GM10266 (cell line): Measurements from ENCODE around the gene GNB1L.

ENCODE experiments used
- DNase-seq: peaks from one replicate; pipeline ENCODE4 v3.0.0; 2012; ENCODE audit errors: extremely low spot score
- TF ChIP-seq, protein P1 (sequence below): IDR thresholded peaks from 2 replicates; pipeline ENCODE4 v1.5.1; 2012; ENCODE audit warnings: mild to moderate bottlenecking, low read depth; ENCODE audit not compliant: control insufficient read depth, insufficient read depth; ENCODE audit errors: missing control alignments

The GNB1L gene

DNA sequence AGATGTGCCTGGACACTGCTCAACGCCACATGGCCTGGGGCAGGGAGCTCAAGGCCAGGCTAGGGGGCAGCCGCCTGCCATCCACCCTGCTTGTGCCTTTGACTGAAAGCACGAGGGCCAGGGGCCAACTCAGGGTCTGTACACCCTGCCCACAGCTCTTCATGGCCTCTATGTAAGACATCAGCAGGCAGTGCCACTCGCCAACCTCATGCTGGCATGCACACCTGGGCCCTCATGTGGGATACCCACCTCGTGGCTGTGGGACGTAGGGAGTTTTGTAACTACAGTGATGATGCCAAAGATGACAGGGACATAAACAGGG lies 68.4 kb downstream of the GNB1L start:
- TF ChIP-seq, protein P1, sequence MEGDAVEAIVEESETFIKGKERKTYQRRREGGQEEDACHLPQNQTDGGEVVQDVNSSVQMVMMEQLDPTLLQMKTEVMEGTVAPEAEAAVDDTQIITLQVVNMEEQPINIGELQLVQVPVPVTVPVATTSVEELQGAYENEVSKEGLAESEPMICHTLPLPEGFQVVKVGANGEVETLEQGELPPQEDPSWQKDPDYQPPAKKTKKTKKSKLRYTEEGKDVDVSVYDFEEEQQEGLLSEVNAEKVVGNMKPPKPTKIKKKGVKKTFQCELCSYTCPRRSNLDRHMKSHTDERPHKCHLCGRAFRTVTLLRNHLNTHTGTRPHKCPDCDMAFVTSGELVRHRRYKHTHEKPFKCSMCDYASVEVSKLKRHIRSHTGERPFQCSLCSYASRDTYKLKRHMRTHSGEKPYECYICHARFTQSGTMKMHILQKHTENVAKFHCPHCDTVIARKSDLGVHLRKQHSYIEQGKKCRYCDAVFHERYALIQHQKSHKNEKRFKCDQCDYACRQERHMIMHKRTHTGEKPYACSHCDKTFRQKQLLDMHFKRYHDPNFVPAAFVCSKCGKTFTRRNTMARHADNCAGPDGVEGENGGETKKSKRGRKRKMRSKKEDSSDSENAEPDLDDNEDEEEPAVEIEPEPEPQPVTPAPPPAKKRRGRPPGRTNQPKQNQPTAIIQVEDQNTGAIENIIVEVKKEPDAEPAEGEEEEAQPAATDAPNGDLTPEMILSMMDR, result no peak
- DNase-seq, result no peak

DNA sequence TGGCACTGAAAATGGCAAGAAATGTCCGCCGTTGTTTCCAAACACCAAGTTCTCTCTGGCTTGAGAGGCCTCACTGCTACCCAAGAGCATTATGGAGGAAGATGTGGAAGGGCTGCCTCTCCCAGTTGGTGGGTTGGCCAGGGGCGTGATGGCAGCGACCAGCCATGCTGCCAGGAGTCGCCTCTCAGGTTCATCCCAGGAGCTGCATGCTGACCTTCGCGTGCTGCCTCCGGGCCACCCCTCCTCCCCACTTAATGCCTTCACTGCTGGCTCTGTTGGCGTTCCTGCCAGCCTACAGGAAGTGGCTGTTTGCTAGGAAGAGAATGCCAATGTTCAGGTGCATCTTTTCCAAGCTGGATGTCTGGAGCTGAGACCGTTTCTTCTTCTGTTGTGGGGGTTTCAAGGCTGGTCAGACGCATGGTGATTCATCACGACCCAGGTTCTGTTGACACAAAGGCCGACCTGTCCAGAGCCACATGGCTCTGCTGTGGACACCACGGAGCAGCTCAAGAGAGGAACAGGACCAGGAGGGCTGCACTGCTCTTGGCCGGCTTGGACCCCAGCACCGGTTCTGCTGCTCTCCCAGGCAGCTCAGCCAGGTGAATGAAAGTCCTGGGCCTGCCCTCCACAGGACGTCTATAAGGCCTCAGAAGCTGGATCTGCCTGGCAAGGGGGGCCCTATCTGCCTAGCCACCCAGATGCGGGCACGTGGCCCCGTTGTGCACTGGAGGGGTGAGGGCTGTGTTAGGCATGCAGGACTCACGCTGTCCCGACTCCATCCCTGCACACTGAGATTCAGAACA lies 69.0 kb downstream of the GNB1L start:
- no peak for DNase-seq
- TF ChIP-seq, protein P1, result no peak

DNA sequence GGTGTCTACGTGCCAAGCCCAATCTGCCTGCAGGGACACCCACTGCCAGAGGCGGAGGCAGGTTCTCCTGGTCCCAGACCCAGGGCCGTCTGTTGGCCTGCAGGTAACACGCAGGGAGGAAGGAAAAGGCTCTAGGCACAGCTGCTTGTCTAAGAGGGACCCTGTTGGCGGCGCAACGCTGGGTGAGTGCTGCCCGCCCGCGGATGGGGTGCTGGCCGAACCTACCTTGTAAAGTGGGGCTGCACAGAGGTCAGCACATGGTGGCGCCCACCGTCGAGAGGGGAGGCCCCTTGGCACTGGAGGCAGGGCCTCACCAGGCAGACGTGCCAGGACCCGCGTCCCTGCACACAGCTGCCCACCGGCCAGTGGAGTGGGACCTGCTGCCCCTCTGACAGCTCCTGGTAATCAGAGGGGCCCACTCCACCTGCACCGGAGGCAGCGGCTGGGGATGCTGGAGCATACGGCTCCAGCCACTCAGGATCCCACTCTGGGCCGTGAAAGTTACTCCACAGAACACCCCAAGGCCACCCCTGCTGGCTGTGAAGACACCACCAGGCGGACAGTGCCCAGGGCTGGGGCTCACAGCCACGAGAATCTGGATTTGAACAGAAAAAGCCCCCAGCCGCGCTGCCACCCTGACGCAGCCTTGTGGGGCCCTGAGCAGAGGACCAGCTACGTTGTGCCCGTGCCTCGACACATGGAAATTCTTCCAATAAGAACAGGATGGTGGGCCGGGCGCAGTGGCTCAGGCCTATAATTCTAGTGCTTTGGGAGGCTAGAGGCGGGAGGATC lies 70.1 kb downstream of the GNB1L start:
- TF ChIP-seq, protein P1, result no peak
- no peak for DNase-seq

DNA sequence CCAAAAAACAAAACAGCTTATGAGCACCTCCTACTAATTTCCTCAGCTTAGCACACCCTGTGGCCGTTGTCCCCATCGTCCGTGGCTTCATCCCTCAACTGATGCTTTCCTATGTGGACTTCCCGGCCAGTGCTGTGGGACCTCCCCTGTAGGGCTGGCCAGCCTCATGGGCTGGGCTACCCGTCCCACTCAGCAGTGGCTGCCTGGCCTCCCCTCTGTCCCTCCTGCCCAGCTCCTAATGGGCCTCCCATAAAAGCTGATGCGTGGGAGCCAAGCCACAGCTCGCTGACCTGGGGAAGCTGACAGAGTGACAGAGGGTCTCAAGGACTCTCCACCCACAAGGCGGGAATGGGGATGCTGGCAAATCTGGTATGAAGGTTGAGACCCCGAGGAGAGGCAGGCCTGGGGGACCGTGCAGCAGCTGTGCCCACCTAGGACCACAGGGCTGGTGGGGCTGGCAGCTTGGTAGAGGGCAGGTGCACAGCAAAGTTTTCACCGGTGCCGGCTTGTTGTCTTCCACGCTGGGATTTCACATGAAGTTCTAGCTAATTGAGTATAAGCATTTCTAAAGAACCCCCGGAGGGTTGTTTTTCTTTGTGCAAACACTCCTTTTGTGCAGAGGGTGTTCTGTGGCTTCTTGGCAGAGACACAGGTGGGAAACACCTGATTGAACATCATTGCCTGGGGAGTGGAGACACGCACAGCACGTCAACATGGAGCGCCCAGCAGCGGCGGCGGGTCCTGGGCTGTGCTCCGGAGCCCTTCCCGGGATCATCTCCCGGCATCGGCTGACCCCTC lies 70.9 kb downstream of the GNB1L start:
- no peak for DNase-seq
- TF ChIP-seq, protein P1, result no peak

DNA sequence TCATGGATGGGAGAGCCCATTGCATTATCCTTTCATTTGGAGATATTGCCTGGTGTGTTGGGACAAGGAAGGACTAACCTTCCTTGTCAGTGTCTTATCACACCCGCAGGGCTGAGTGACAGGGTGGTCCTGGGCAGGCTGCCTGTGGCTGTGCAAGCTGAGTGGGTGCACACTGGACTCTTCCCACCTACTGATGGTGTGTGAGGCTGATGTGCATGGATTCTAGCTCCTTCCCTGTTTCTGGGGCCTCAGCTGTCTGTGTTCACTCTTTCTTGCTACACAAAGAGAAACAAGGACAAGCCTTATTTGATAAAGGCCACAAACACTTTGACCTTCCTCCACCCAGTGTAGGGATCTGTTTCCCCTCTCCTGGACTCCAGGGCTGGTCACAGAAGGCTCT lies 72.1 kb downstream of the GNB1L start:
- TF ChIP-seq, protein P1, result no peak

DNA sequence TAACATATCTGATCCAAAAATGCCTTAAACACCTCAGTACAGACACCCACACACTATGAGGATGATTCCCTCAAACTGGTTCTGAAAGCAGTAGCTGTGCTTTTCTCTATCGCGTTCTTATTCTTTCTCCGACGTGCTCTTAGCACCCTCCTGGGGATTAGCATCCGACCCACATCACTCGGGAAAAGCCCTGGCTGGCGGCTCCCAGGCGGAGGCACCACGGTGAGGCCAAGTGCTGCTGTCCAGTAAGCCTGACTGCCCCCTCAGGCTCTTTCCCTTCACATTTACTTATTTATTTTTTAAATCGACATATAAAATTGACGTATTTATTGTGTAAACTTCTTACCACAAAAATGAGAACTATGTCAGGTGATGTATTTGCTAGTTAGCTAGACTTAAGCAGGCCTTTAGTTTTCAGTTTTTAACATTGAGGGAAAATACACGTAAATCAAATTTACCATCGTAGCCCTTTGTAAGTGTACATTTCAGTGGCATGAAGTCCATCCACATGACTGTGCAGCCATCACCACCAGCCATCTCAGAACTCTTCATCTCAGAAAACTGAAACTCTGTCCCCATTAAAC lies 74.9 kb downstream of the GNB1L start:
- TF ChIP-seq, protein P1, result no peak

More for the DNA sequence above, 72.1 kb downstream of the GNB1L start:
- no peak for DNase-seq

More for the DNA sequence above, 74.9 kb downstream of the GNB1L start:
- DNase-seq, result no peak
